PC-3 (cell line): ENCODE measurements around the gene PDXK. TPM values are rescaled to one million over a fixed set of nuclear protein-coding genes. Genes with fewer than 3 reads are reported as not detected.
"Not testable (repeated sequence)": the region's sequence is repeated elsewhere in the genome, so short reads cannot be mapped to it uniquely, and the experiment has no call there.

Experiments used
- ATAC-seq: fragments of 200-7000 bp; cut with Tn5 transposase; 2 replicates; pipeline ENCODE4 v1.9.1; 2020; ENCODE audit warnings: mild to moderate bottlenecking, moderate library complexity
- BruUV-seq: library from RNA; stranded (reverse); fragments of 400-500 nt; replicated peaks from 2 replicates; lab custom pipeline; 2021; lab: Mats Ljungman, UMichigan
- CTCF ChIA-PET: fragments of 300-600 bp; sonication (Branson Sonifier 250); formaldehyde crosslinking; loops from one replicate; lab custom pipeline; 2022; ENCODE audit warnings: antibody characterized with exemption; lab: Charles Lee
- POLR2A ChIA-PET: fragments of 300-600 bp; sonication (Branson Sonifier 250); formaldehyde crosslinking; loops from one replicate; lab custom pipeline; 2022; ENCODE audit warnings: antibody characterized with exemption; ENCODE audit not compliant: unreplicated experiment; lab: Charles Lee
- DNase-seq: peaks from one replicate; pipeline ENCODE4 v3.0.0-alpha.2; 2015
- H2AFZ ChIP-seq: fragments of 300-600 bp; sonication (generic); 2 replicates; pipeline ENCODE4 v1.6.0; 2016; ENCODE audit warnings: antibody characterized with exemption, low read length
- H3F3A ChIP-seq: fragments of 300-600 bp; sonication (generic); one replicate; pipeline ENCODE4 v1.6.0; 2017; ENCODE audit warnings: antibody characterized with exemption, low read length, control low read depth, mild to moderate bottlenecking; ENCODE audit not compliant: unreplicated experiment
- H3K27ac ChIP-seq: fragments of 300-600 bp; sonication (generic); 2 replicates; pipeline ENCODE4 v1.5.1; 2016; ENCODE audit warnings: mild to moderate bottlenecking, low read length
- H3K27me3 ChIP-seq: fragments of 300-600 bp; sonication (generic); 2 replicates; pipeline ENCODE4 v1.6.1; 2016; ENCODE audit warnings: low read length, mixed read lengths
- H3K36me3 ChIP-seq: fragments of 300-600 bp; sonication (generic); 2 replicates; pipeline ENCODE4 v1.6.1; 2016; ENCODE audit warnings: low read depth, mixed run types, low read length, mixed read lengths
- H3K4me1 ChIP-seq: fragments of 300-600 bp; sonication (generic); 2 replicates; pipeline ENCODE4 v1.5.1; 2016; ENCODE audit warnings: low read length; ENCODE audit not compliant: insufficient read depth
- H3K4me2 ChIP-seq: fragments of 300-600 bp; sonication (generic); 2 replicates; pipeline ENCODE4 v1.6.0; 2016; ENCODE audit warnings: low read length
- H3K4me3 ChIP-seq: fragments of 300-600 bp; sonication (generic); 2 replicates; pipeline ENCODE4 v1.5.1; 2016; ENCODE audit warnings: mild to moderate bottlenecking, low read length, mixed read lengths
- H3K79me2 ChIP-seq: fragments of 300-600 bp; sonication (generic); 2 replicates; pipeline ENCODE4 v1.6.1; 2017; ENCODE audit warnings: low read length, mixed read lengths
- H3K9ac ChIP-seq: fragments of 300-600 bp; sonication (generic); 2 replicates; pipeline ENCODE4 v1.6.0; 2016; ENCODE audit warnings: mild to moderate bottlenecking, low read length
- H3K9me2 ChIP-seq: fragments of 300-600 bp; sonication (generic); replicated peaks from 2 replicates; pipeline ENCODE4 v1.6.1; 2016; ENCODE audit warnings: mixed run types, low read length, mixed read lengths
- H3K9me3 ChIP-seq: fragments of 300-600 bp; sonication (generic); 2 replicates; pipeline ENCODE4 v1.6.1; 2016; ENCODE audit warnings: low read length, mixed read lengths
- H4K20me1 ChIP-seq: fragments of 300-600 bp; sonication (generic); 2 replicates; pipeline ENCODE4 v1.6.1; 2016; ENCODE audit warnings: low read length, mixed read lengths
- CTCF ChIP-seq: fragments of 300-600 bp; sonication (generic); conservative IDR thresholded peaks from 2 replicates; pipeline ENCODE4 v1.5.1; 2017; ENCODE audit warnings: antibody characterized with exemption, low read depth, mild to moderate bottlenecking, low read length
- EZH2 ChIP-seq: fragments of 300-600 bp; sonication (generic); IDR thresholded peaks from one replicate; pipeline ENCODE4 v1.6.1; 2017; ENCODE audit warnings: antibody characterized with exemption, mild to moderate bottlenecking, low read length; ENCODE audit not compliant: unreplicated experiment
- EZH2phosphoT487 ChIP-seq: fragments of 300-600 bp; sonication (generic); IDR thresholded peaks from 2 replicates; pipeline ENCODE4 v1.6.1; 2018; ENCODE audit warnings: mild to moderate bottlenecking, antibody characterized with exemption, low read length, borderline replicate concordance
- intact Hi-C: fragments of 100-400 bp; cut with micrococcal nuclease; formaldehyde crosslinking; loops from 2 replicates; pipeline ENCODE4 v1.9.0; 2023
- total RNA-seq: library from RNA; depleted of rRNA; stranded (reverse); fragments of >200 nt; gene quantifications from 2 replicates; pipeline ENCODE4 v1.2.3, GENCODE V29; 2014

Gene PDXK
- total RNA-seq, 1 experiment from 2014 or later = 464 TPM

- H3K4me1 ChIP-seq = peaks cover 33% of the 10 kb centered on the region
- H3K9me3 ChIP-seq = no peaks in the 10 kb centered on the region
- peaks cover 6% of the 10 kb centered on the region; the same call in 1 of the 2 replicates for H3K79me2 ChIP-seq
- no peaks in the 10 kb centered on the region for H3K9me2 ChIP-seq
- no peak for TF ChIP-seq EZH2
- no peak for TF ChIP-seq EZH2phosphoT487
- TF ChIP-seq CTCF = no peak
- no TSS peak for BruUV-seq
- no peaks in the 10 kb centered on the region for H3K27me3 ChIP-seq
- H3K27ac ChIP-seq = no peak overlapping the region
- ChIA-PET POLR2A (no interaction called here), CTCF (no interaction called here)
- ATAC-seq = no peak
- no peak for DNase-seq
- H2AFZ ChIP-seq = no peak overlapping the region
- intact Hi-C loops = no loop called here
- H3F3A ChIP-seq = peaks cover 9% of the 10 kb centered on the region
- H3K4me2 ChIP-seq = no peak overlapping the region
- no peaks in the 10 kb centered on the region for H4K20me1 ChIP-seq
- no peak overlapping the region for H3K9ac ChIP-seq
- H3K36me3 ChIP-seq = no peaks in the 10 kb centered on the region
- no peak overlapping the region for H3K4me3 ChIP-seq
These were observed 10.1 kb upstream of the PDXK start for GRCh38 chr21:43708745-43709381.

GRCh38 chr21:43712268-43712942 is 6.5 kb upstream of the PDXK start:
- H2AFZ ChIP-seq = peak overlapping the region; percentile 59
- DNase-seq = peak; percentile 98
- peak overlapping the region; percentile 56 for H3K4me3 ChIP-seq
- no peaks in the 10 kb centered on the region for H3K27me3 ChIP-seq
- no peaks in the 10 kb centered on the region for H3K36me3 ChIP-seq
- no peaks in the 10 kb centered on the region for H4K20me1 ChIP-seq
- no peaks in the 10 kb centered on the region for H3K9me2 ChIP-seq
- H3K4me1 ChIP-seq = peaks cover 28% of the 10 kb centered on the region
- ChIA-PET CTCF (no interaction called here), POLR2A (no interaction called here)
- peak overlapping the region; percentile 65 for H3K9ac ChIP-seq
- H3K9me3 ChIP-seq = no peaks in the 10 kb centered on the region
- peaks cover 9% of the 10 kb centered on the region for H3F3A ChIP-seq
- H3K4me2 ChIP-seq = peak overlapping the region; percentile 85
- H3K27ac ChIP-seq = peak overlapping the region; percentile 94
- no peak for TF ChIP-seq CTCF
- no peak for TF ChIP-seq EZH2
- TF ChIP-seq EZH2phosphoT487 = no peak
- H3K79me2 ChIP-seq = peaks cover 6% of the 10 kb centered on the region; the same call in 1 of the 2 replicates
- TSS peak; percentile 90 for BruUV-seq
- peak; percentile 93 for ATAC-seq
- intact Hi-C loops = loop anchor here (1.0 kb wide), 1 partner anchor 52 kb away; no protein-coding TSS in a partner anchor

GRCh38 chr21:43713123-43713522 is 5.8 kb upstream of the PDXK start:
- H3K4me2 ChIP-seq = peak overlapping the region; percentile 85
- H3K9ac ChIP-seq = peak overlapping the region; percentile 65
- CTCF ChIA-PET = not testable (repeated sequence)

More at GRCh38 chr21:43713123-43713522, 5.8 kb upstream of the PDXK start:
- H3K9me3 ChIP-seq, H3F3A ChIP-seq, H3K9me2 ChIP-seq, BruUV-seq, POLR2A ChIA-PET, ATAC-seq, H4K20me1 ChIP-seq, H3K4me3 ChIP-seq, H3K79me2 ChIP-seq, H3K27me3 ChIP-seq, DNase-seq, H2AFZ ChIP-seq, intact Hi-C loops, H3K36me3 ChIP-seq: not testable (repeated sequence)
- Histone ChIP-seq H3K27ac (peak overlapping the region; percentile 94), H3K4me1 (peaks cover 30% of the 10 kb centered on the region)
